ENCODE results near the gene SPOCK2.

SPOCK2 gene

GRCh38 chr10:72073708-72074573, 14.4 kb downstream of the SPOCK2 start:
- Mint-ChIP-seq H3K27me3 (no peaks in the 10 kb centered on the region), H3K9me3 (no peaks in the 10 kb centered on the region), H3K27ac (peak overlapping the region; percentile 89), H3K4me3 (no peak overlapping the region), H3K4me1 (peaks cover 81% of the 10 kb centered on the region), H3K36me3 (peaks cover 19% of the 10 kb centered on the region)

DNA sequence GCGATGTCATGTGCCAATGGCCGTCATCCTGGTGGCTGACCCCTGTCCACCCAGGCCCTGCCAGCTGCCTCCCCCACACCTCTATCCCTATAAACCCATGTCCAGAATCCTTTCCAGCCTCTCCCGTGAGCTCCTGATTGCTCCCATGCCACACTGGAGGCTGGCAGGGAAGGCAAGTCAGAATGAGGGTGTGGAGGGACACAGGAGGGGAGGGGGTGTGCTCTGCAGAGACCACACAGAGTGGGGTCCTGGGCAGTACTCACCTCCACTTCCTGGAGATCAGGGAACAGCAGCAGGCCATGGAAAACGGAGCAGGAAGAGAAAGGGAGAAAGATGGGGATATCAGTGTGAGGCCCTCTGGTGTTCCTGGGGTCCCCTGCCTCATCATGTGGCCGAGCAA, 15.7 kb downstream of the SPOCK2 start:
- Mint-ChIP-seq H3K4me1 (peaks cover 70% of the 10 kb centered on the region), H3K4me3 (no peak overlapping the region), H3K27me3 (no peaks in the 10 kb centered on the region), H3K9me3 (no peaks in the 10 kb centered on the region), H3K27ac (peak overlapping the region; percentile 89), H3K36me3 (peaks cover 17% of the 10 kb centered on the region)

- H3K36me3 Mint-ChIP-seq, result peaks cover 17% of the 10 kb centered on the region
- H3K4me1 Mint-ChIP-seq, result peaks cover 64% of the 10 kb centered on the region
- H3K27me3 Mint-ChIP-seq, result no peaks in the 10 kb centered on the region
- H3K9me3 Mint-ChIP-seq, result no peaks in the 10 kb centered on the region
- peak overlapping the region; percentile 89 for H3K27ac Mint-ChIP-seq
- no peak overlapping the region for H3K4me3 Mint-ChIP-seq
Observed at GRCh38 chr10:72072046-72072445, 16.3 kb downstream of the SPOCK2 start.

GRCh38 chr10:72069751-72070526, 18.4 kb downstream of the SPOCK2 start:
- H3K4me1 Mint-ChIP-seq, result peaks cover 43% of the 10 kb centered on the region
- peak overlapping the region; percentile 90 for H3K27ac Mint-ChIP-seq
- no peak overlapping the region for H3K4me3 Mint-ChIP-seq
- no peaks in the 10 kb centered on the region for H3K27me3 Mint-ChIP-seq
- H3K9me3 Mint-ChIP-seq, result no peaks in the 10 kb centered on the region
- peaks cover 17% of the 10 kb centered on the region for H3K36me3 Mint-ChIP-seq

DNA sequence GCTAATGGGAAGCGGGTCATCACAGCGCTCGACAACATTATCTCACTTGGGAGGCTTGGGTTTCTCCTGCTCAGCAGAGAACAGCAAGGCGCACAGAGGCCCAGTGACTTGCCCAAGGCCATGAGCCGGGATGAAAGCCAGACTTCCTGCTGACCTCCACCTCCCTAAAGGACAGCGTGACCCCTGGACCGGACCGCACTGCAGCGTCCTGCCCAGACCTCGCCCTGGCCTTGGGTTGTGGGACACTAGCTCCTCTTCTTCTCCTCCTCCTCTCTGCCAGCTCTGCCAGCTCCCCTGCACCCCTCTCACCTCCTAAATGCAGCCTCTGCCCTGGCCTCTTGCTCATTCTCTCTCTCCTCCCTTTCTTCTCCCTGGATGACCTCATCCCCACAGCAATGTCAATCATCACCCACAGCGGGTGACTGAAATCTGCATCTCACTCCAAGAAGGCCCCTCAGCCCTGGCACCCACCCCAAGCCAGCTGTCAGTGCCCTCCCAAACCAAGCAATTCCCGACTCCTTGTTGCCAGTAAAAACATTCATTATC, 19.4 kb downstream of the SPOCK2 start:
- Mint-ChIP-seq H3K27me3 (no peaks in the 10 kb centered on the region), H3K36me3 (peaks cover 17% of the 10 kb centered on the region)

GRCh38 chr10:72068126-72068765, 20.1 kb downstream of the SPOCK2 start:
- Mint-ChIP-seq H3K36me3 (peaks cover 16% of the 10 kb centered on the region), H3K4me1 (peaks cover 27% of the 10 kb centered on the region), H3K27me3 (no peaks in the 10 kb centered on the region), H3K4me3 (no peak overlapping the region), H3K9me3 (no peaks in the 10 kb centered on the region), H3K27ac (peak overlapping the region; percentile 86)

More for the DNA sequence above, 19.4 kb downstream of the SPOCK2 start:
- Mint-ChIP-seq H3K4me3 (no peak overlapping the region), H3K27ac (peak overlapping the region; percentile 86), H3K9me3 (no peaks in the 10 kb centered on the region), H3K4me1 (peaks cover 33% of the 10 kb centered on the region)

- Mint-ChIP-seq H3K4me3 (no peak overlapping the region), H3K4me1 (peaks cover 25% of the 10 kb centered on the region), H3K27ac (peak overlapping the region; percentile 17), H3K9me3 (no peaks in the 10 kb centered on the region), H3K27me3 (no peaks in the 10 kb centered on the region), H3K36me3 (peaks cover 16% of the 10 kb centered on the region)
Observed at GRCh38 chr10:72067463-72068125, 20.8 kb downstream of the SPOCK2 start.

DNA sequence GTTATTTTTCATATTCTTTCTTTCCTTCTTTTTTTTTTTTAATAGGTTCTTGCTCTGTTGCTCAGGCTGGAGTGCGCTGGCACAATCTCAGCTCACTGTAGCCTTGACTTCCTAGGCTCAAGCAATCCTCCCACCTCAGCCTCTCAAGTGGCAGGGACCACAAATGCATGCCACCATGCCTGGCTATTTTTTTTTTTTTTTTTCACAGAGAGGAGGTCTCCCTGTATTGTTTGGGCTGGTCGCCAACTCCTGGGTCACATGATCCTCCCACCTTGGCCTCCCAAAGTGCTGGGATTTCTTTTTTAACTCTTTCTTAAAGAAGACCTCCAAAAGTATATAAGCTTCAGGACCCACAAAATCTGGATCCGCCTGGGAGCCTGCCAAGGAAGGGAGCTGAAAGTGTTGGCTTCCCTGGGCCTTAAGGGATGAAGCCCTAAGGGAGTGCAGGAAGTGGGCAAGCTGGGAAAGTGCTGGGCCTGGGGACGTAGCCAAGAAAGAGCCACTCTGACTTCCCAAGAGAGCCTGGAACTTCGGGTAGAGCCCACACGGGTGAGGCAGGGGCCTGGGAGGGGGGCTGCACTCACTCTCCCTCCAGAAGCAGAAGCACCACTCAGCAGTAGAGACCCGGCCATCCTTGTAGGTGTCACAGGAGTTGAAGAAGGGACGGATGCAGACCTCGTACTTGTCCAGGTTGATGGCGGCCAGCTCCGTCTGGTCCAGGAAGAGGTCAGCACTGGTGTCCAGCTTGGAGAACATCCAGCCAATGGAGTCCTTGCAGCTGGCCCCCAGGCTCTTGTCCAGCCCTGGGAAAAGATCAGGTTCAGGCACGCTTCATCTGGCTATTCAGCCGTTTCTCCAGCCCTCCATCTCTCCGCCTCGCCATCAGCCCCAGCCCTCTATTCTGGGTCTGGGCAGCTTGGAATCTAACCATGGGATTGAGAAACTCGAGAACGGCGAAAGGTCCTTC, 21.8 kb downstream of the SPOCK2 start:
- no peaks in the 10 kb centered on the region for H3K27me3 Mint-ChIP-seq
- H3K4me3 Mint-ChIP-seq, result no peak overlapping the region
- peaks cover 25% of the 10 kb centered on the region for H3K4me1 Mint-ChIP-seq
- peak overlapping the region; percentile 65 for H3K27ac Mint-ChIP-seq
- H3K9me3 Mint-ChIP-seq, result no peaks in the 10 kb centered on the region
- peaks cover 12% of the 10 kb centered on the region for H3K36me3 Mint-ChIP-seq

- H3K4me1 Mint-ChIP-seq, result peaks cover 20% of the 10 kb centered on the region
- H3K27me3 Mint-ChIP-seq, result no peaks in the 10 kb centered on the region
- no peak overlapping the region for H3K27ac Mint-ChIP-seq
- H3K4me3 Mint-ChIP-seq, result no peak overlapping the region
- H3K36me3 Mint-ChIP-seq, result peaks cover 9% of the 10 kb centered on the region
- no peaks in the 10 kb centered on the region for H3K9me3 Mint-ChIP-seq
Observed at GRCh38 chr10:72065439-72066025, 22.8 kb downstream of the SPOCK2 start.

DNA sequence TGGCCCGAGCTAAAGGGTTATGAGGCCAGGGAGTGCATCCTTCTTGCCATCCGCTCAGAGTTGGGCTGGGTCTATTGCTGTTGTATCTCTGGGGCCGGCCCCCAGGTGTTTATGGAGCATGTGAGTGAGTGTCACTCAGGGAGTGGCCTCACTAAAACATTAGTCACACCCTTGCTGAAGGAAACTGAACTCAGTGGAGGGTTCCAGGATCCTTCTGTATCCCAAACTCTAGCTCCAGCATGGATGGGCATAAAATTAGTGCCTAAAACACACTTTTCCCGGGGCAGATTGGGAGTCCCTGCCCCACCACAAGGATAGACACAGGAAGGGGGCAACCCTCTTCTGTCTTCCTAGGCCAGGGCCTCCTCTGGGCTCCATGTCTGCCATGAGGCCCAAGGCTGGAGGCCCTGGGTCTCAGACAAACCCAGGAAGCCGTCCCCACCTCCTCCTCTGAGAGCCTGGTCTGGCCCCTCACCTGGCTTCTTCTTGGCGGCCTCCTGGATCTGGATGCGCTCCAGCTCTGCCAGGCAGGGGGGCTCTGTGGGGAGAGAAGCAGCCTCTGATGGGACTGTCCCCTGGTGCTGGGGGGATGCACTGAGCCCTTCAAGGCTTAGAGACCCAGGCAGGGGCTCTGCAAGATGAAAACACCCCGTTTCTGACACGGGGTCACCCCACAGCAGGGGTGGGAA, 24.5 kb downstream of the SPOCK2 start:
- Mint-ChIP-seq H3K27ac (peak overlapping the region; percentile 77), H3K36me3 (peaks cover 3% of the 10 kb centered on the region), H3K9me3 (no peaks in the 10 kb centered on the region)

GRCh38 chr10:72062832-72063702, 25.3 kb downstream of the SPOCK2 start:
- Mint-ChIP-seq H3K27ac (peak overlapping the region; percentile 23), H3K9me3 (no peaks in the 10 kb centered on the region), H3K4me3 (no peak overlapping the region), H3K27me3 (no peaks in the 10 kb centered on the region), H3K4me1 (peaks cover 30% of the 10 kb centered on the region), H3K36me3 (peaks cover 3% of the 10 kb centered on the region)

More for the DNA sequence above, 24.5 kb downstream of the SPOCK2 start:
- H3K4me3 Mint-ChIP-seq, result no peak overlapping the region
- H3K27me3 Mint-ChIP-seq, result no peaks in the 10 kb centered on the region
- peaks cover 26% of the 10 kb centered on the region for H3K4me1 Mint-ChIP-seq

DNA sequence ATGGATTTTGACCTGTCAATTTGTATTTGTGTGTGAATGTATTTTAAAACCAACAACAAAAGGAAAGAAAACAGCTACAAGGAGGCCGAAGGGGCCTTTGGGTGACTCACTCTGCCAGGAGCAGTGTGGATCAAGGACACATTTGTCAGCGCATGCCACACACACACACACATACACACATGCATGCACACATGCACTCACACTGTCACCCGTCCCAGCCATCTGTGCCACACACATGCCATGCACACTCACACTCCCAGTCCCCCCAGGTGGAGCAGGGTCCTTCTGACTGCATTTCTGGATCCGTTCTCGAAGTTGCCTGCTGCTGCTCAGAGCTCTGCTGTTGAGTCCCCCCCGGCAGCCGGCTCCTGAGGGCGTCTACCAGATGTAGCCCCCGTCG, 26.0 kb downstream of the SPOCK2 start:
- Mint-ChIP-seq H3K27ac (peak overlapping the region; percentile 41), H3K36me3 (peaks cover 3% of the 10 kb centered on the region), H3K9me3 (no peaks in the 10 kb centered on the region), H3K4me3 (no peak overlapping the region), H3K4me1 (peaks cover 34% of the 10 kb centered on the region), H3K27me3 (no peaks in the 10 kb centered on the region)

GRCh38 chr10:72061930-72062329, 26.4 kb downstream of the SPOCK2 start:
- no peak overlapping the region for H3K4me3 Mint-ChIP-seq

More at GRCh38 chr10:72061930-72062329, 26.4 kb downstream of the SPOCK2 start:
- Mint-ChIP-seq H3K4me1 (peaks cover 35% of the 10 kb centered on the region), H3K36me3 (peaks cover 3% of the 10 kb centered on the region), H3K9me3 (no peaks in the 10 kb centered on the region), H3K27ac (peak overlapping the region; percentile 41), H3K27me3 (no peaks in the 10 kb centered on the region)
